HEK293 (cell line): Measurements from ENCODE around the gene HS3ST6.
"Not testable (repeated sequence)": the region's sequence is repeated elsewhere in the genome, so short reads cannot be mapped to it uniquely, and the experiment has no call there.

Experiments used
- CTCF ChIA-PET: fragments of 350-600 bp; formaldehyde crosslinking; extraction: SDS; loops from one replicate; lab custom pipeline; 2021; ENCODE audit warnings: antibody characterized with exemption; lab: Yijun Ruan, JAX
- POLR2A ChIA-PET: fragments of 300-600 bp; formaldehyde crosslinking; extraction: SDS; loops from one replicate; lab custom pipeline; 2020; ENCODE audit warnings: antibody characterized with exemption, inconsistent platforms; lab: Yijun Ruan, JAX
- H3K27ac ChIP-seq: fragments of 200-500 bp; sonication (Bioruptor generic); 2 replicates; pipeline ENCODE4 v1.5.1; 2014; ENCODE audit warnings: low read depth, low read length, control low read depth, inconsistent platforms; ENCODE audit errors: extremely low read depth
- H3K36me3 ChIP-seq, 2 experiments: fragments of 200-500 bp in 1 of 2; sonication (Bioruptor generic) in 1 of 2; 1 replicate in 1 of 2; 2 replicates in 1 of 2; pipeline ENCODE4 v1.5.1; 2014 to 2017; ENCODE audit warnings: inconsistent platforms in 2 of 2, low read length in 2 of 2; ENCODE audit not compliant: control insufficient read depth in 2 of 2, insufficient read depth in 1 of 2
- H3K4me1 ChIP-seq: fragments of 200-500 bp; sonication (Bioruptor generic); 2 replicates; pipeline ENCODE4 v1.5.1; 2014; ENCODE audit warnings: mild to moderate bottlenecking, low read length, inconsistent platforms; ENCODE audit not compliant: control insufficient read depth, insufficient read depth
- H3K4me3 ChIP-seq: 2 replicates; pipeline ENCODE4 v1.5.1; 2011; ENCODE audit warnings: low read depth, mild to moderate bottlenecking, control low read depth, low read length, moderate library complexity
- H3K9me3 ChIP-seq: fragments of 200-500 bp; sonication (Bioruptor generic); 2 replicates; pipeline ENCODE4 v1.5.1; 2014; ENCODE audit warnings: low read depth, low read length, inconsistent platforms; ENCODE audit not compliant: control insufficient read depth, insufficient read depth
- BCL11A ChIP-seq: fragments of 450-650 bp; formaldehyde crosslinking; IDR thresholded peaks from 2 replicates; pipeline ENCODE4 v1.5.1; 2016; ENCODE audit warnings: low read depth, missing biosample characterization, missing genetic modification characterization
- PRDM10 ChIP-seq: fragments of 450-650 bp; formaldehyde crosslinking; IDR thresholded peaks from 2 replicates; pipeline ENCODE4 v1.5.1; 2016; ENCODE audit warnings: missing biosample characterization, missing genetic modification characterization
- SP2 ChIP-seq: fragments of 450-650 bp; formaldehyde crosslinking; IDR thresholded peaks from 2 replicates; pipeline ENCODE4 v1.5.1; 2016; ENCODE audit warnings: missing biosample characterization, missing genetic modification characterization
- WT1 ChIP-seq: fragments of 450-650 bp; formaldehyde crosslinking; IDR thresholded peaks from 2 replicates; pipeline ENCODE4 v1.5.1; 2016; ENCODE audit warnings: missing biosample characterization, missing genetic modification characterization
- ZBTB17 ChIP-seq: fragments of 450-650 bp; formaldehyde crosslinking; IDR thresholded peaks from 2 replicates; pipeline ENCODE4 v1.5.1; 2016; ENCODE audit warnings: missing biosample characterization, missing genetic modification characterization
- ZBTB20 ChIP-seq: fragments of 450-650 bp; formaldehyde crosslinking; IDR thresholded peaks from 2 replicates; pipeline ENCODE4 v1.5.1; 2016; ENCODE audit warnings: missing biosample characterization, missing genetic modification characterization
- ZBTB8A ChIP-seq: fragments of 450-650 bp; formaldehyde crosslinking; IDR thresholded peaks from 2 replicates; pipeline ENCODE4 v1.5.1; 2016; ENCODE audit warnings: missing biosample characterization, missing genetic modification characterization
- ZFP37 ChIP-seq: fragments of 450-650 bp; formaldehyde crosslinking; IDR thresholded peaks from 2 replicates; pipeline ENCODE4 v1.5.1; 2016; ENCODE audit warnings: missing biosample characterization, missing genetic modification characterization
- ZNF169 ChIP-seq: fragments of 450-650 bp; formaldehyde crosslinking; IDR thresholded peaks from 2 replicates; pipeline ENCODE4 v1.5.1; 2016; ENCODE audit warnings: missing biosample characterization, missing genetic modification characterization
- ZNF19 ChIP-seq: fragments of 450-650 bp; formaldehyde crosslinking; IDR thresholded peaks from 2 replicates; pipeline ENCODE4; 2016; ENCODE audit warnings: missing biosample characterization, missing genetic modification characterization, low read depth
- ZNF239 ChIP-seq: fragments of 450-650 bp; formaldehyde crosslinking; IDR thresholded peaks from 2 replicates; pipeline ENCODE4 v1.5.1; 2016; ENCODE audit warnings: missing biosample characterization, missing genetic modification characterization
- ZNF585B ChIP-seq: fragments of 450-650 bp; formaldehyde crosslinking; IDR thresholded peaks from 2 replicates; pipeline ENCODE4 v1.5.1; 2016; ENCODE audit warnings: missing biosample characterization, missing genetic modification characterization
- ZNF600 ChIP-seq: fragments of 450-650 bp; formaldehyde crosslinking; IDR thresholded peaks from 2 replicates; pipeline ENCODE4 v1.5.1; 2016; ENCODE audit warnings: missing biosample characterization, missing genetic modification characterization
- ZNF747 ChIP-seq: fragments of 450-650 bp; formaldehyde crosslinking; IDR thresholded peaks from 2 replicates; pipeline ENCODE4 v1.5.1; 2016; ENCODE audit warnings: missing biosample characterization, missing genetic modification characterization
- ZNF76 ChIP-seq: fragments of 450-650 bp; formaldehyde crosslinking; IDR thresholded peaks from 2 replicates; pipeline ENCODE4; 2016; ENCODE audit warnings: low read depth, missing biosample characterization, missing genetic modification characterization, borderline replicate concordance
- TF ChIP-seq, protein P1 (sequence below): fragments of 450-650 bp; formaldehyde crosslinking; IDR thresholded peaks from 2 replicates; pipeline ENCODE4 v1.5.1; 2016; ENCODE audit warnings: missing biosample characterization, missing genetic modification characterization
- TF ChIP-seq, protein P2 (sequence below): fragments of 450-650 bp; formaldehyde crosslinking; IDR thresholded peaks from 2 replicates; pipeline ENCODE4 v1.5.1; 2016; ENCODE audit warnings: missing biosample characterization, missing genetic modification characterization
- TF ChIP-seq, protein P3 (sequence below): fragments of 450-650 bp; formaldehyde crosslinking; IDR thresholded peaks from 2 replicates; pipeline ENCODE4 v1.5.1; 2017; ENCODE audit warnings: missing biosample characterization, mild to moderate bottlenecking, missing genetic modification characterization, moderate library complexity
- TF ChIP-seq, protein P4 (sequence below): fragments of 450-650 bp; formaldehyde crosslinking; IDR thresholded peaks from 2 replicates; pipeline ENCODE4 v1.5.1; 2016; ENCODE audit warnings: missing biosample characterization, missing genetic modification characterization

The HS3ST6 gene

GRCh38 chr16:1920727-1921171 is 2.5 kb upstream of the HS3ST6 start (continued):
- TF ChIP-seq PRDM10 (tag by site-specific recombination) (peak; percentile 12; the same call in 1 of the 2 replicates), ZNF19 (tag by site-specific recombination) (no peak), ZNF585B (tag by site-specific recombination) (no peak), ZFP37 (tag by site-specific recombination) (no peak)
- TF ChIP-seq, protein P1, sequence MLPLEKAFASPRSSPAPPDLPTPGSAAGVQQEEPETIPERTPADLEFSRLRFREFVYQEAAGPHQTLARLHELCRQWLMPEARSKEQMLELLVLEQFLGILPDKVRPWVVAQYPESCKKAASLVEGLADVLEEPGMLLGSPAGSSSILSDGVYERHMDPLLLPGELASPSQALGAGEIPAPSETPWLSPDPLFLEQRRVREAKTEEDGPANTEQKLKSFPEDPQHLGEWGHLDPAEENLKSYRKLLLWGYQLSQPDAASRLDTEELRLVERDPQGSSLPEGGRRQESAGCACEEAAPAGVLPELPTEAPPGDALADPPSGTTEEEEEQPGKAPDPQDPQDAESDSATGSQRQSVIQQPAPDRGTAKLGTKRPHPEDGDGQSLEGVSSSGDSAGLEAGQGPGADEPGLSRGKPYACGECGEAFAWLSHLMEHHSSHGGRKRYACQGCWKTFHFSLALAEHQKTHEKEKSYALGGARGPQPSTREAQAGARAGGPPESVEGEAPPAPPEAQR (tag by site-specific recombination): no peak

DNA sequence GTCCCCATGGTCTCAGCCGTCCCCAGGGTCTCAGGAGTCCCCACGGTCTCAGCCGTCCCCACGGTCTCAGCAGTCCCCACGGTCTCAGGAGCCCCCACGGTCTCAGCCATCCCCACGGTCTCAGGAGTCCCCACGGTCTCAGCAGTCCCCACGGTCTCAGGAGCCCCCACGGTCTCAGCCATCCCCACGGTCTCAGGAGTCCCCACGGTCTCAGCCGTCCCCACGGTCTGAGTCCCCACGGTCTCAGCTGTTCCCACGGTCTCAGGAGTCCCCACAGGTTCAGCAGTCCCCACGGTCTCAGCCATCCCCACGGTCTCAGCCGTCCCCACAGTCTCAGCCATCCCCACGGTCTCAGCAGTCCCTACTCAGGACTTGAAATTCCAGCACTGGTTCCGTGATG is 1.9 kb upstream of the HS3ST6 start:
- H3K27ac ChIP-seq, H3K4me3 ChIP-seq, H3K9me3 ChIP-seq, POLR2A ChIA-PET, H3K36me3 ChIP-seq, H3K4me1 ChIP-seq: not testable (repeated sequence)
- CTCF ChIA-PET: interaction anchor here (1.6 kb wide), 1 partner anchor 20 kb away, joined by 4 read pairs; no protein-coding TSS in a partner anchor

- CTCF ChIA-PET: interaction anchor here (1.6 kb wide), 1 partner anchor 19 kb away, joined by 4 read pairs; no protein-coding TSS in a partner anchor
Measured at GRCh38 chr16:1919327-1919998, 1.2 kb upstream of the HS3ST6 start.

GRCh38 chr16:1917665-1918350 is 407 bp downstream of the HS3ST6 start:
- Histone ChIP-seq H3K27ac (no peak overlapping the region), H3K4me3 (no peak overlapping the region), H3K36me3 (no peaks in the 10 kb centered on the region), H3K4me1 (no peaks in the 10 kb centered on the region), H3K9me3 (no peaks in the 10 kb centered on the region)
- POLR2A ChIA-PET: no interaction called here
- TF ChIP-seq, protein P2, sequence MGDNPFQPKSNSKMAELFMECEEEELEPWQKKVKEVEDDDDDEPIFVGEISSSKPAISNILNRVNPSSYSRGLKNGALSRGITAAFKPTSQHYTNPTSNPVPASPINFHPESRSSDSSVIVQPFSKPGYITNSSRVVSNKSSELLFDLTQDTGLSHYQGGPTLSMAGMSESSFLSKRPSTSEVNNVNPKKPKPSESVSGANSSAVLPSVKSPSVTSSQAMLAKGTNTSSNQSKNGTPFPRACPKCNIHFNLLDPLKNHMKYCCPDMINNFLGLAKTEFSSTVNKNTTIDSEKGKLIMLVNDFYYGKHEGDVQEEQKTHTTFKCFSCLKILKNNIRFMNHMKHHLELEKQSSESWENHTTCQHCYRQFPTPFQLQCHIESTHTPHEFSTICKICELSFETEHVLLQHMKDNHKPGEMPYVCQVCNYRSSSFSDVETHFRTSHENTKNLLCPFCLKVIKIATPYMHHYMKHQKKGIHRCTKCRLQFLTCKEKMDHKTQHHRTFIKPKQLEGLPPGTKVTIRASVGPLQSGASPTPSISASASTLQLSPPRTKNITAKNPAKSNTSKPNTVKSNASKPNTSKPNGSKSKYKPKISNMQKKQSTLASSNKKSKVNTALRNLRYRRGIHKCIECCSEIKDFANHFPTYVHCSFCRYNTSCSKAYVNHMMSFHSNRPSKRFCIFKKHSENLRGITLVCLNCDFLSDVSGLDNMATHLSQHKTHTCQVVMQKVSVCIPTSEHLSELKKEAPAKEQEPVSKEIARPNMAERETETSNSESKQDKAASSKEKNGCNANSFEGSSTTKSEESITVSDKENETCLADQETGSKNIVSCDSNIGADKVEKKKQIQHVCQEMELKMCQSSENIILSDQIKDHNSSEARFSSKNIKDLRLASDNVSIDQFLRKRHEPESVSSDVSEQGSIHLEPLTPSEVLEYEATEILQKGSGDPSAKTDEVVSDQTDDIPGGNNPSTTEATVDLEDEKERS (tag by site-specific recombination): no peak
- TF ChIP-seq ZNF239 (tag by site-specific recombination) (no peak), WT1 (tag by site-specific recombination) (no peak), ZNF747 (tag by site-specific recombination) (no peak), ZBTB20 (no peak), BCL11A (tag by site-specific recombination) (no peak), ZNF76 (no peak)
- TF ChIP-seq, protein P3, sequence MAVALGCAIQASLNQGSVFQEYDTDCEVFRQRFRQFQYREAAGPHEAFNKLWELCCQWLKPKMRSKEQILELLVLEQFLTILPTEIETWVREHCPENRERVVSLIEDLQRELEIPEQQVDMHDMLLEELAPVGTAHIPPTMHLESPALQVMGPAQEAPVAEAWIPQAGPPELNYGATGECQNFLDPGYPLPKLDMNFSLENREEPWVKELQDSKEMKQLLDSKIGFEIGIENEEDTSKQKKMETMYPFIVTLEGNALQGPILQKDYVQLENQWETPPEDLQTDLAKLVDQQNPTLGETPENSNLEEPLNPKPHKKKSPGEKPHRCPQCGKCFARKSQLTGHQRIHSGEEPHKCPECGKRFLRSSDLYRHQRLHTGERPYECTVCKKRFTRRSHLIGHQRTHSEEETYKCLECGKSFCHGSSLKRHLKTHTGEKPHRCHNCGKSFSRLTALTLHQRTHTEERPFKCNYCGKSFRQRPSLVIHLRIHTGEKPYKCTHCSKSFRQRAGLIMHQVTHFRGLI (tag by site-specific recombination): no peak
- TF ChIP-seq, protein P4, sequence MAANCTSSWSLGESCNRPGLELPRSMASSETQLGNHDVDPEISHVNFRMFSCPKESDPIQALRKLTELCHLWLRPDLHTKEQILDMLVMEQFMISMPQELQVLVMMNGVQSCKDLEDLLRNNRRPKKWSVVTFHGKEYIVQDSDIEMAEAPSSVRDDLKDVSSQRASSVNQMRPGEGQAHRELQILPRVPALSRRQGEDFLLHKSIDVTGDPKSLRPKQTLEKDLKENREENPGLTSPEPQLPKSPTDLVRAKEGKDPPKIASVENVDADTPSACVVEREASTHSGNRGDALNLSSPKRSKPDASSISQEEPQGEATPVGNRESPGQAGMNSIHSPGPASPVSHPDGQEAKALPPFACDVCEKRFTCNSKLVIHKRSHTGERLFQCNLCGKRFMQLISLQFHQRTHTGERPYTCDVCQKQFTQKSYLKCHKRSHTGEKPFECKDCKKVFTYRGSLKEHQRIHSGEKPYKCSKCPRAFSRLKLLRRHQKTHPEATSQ (tag by site-specific recombination): no peak
- CTCF ChIA-PET: no interaction called here

More at GRCh38 chr16:1919327-1919998, 1.2 kb upstream of the HS3ST6 start:
- Histone ChIP-seq H3K4me3 (no peak overlapping the region), H3K4me1 (no peaks in the 10 kb centered on the region; the same call in 1 of the 2 replicates), H3K36me3 (no peaks in the 10 kb centered on the region)
- POLR2A ChIA-PET: interaction anchor here (0.6 kb wide), 1 partner anchor 198 kb away, joined by 4 read pairs; no protein-coding TSS in a partner anchor
- TF ChIP-seq SP2 (0 out of 2 replicates have a peak, but pooled peaks have one; percentile 9), ZBTB17 (peak; percentile 41; the same call in 1 of the 2 replicates), ZNF169 (tag by site-specific recombination) (no peak), ZBTB8A (tag by site-specific recombination) (0 out of 2 replicates have a peak, but pooled peaks have one; percentile 28), ZNF600 (tag by site-specific recombination) (peak; percentile 23; the same call in 1 of the 2 replicates)
- TF ChIP-seq, all 188 proteins: peak for 4
- Histone ChIP-seq H3K9me3 (no peaks in the 10 kb centered on the region), H3K27ac (no peak overlapping the region)
